Stimulated activated CD8-positive, alpha-beta memory T cell treated with anti-CD3 and anti-CD28 coated beads, Interleukin-2, amount 100 ng/mL, for 1 hour (primary cell): ENCODE data around the gene CREBRF.
"Not testable (repeated sequence)": the region's sequence is repeated elsewhere in the genome, so short reads cannot be mapped to it uniquely, and the experiment has no call there.

ENCODE experiments used
- DNase-seq, 2 donors: peaks; one replicate each; pipeline ENCODE4 v3.0.0-alpha.2; 2020; ENCODE audit warnings: low read depth in 2 of 2

CREBRF gene

GRCh38 chr5:173078878-173079277, 22.7 kb downstream of the CREBRF start:
- no peak for DNase-seq

GRCh38 chr5:173089581-173089980, 33.4 kb downstream of the CREBRF start:
- no peak for DNase-seq

- DNase-seq, result no peak
These were observed 34.5 kb downstream of the CREBRF start for GRCh38 chr5:173090639-173091038.

- DNase-seq, result no peak
These were observed 35.8 kb downstream of the CREBRF start for GRCh38 chr5:173091981-173092380.

GRCh38 chr5:173093606-173094005, 37.5 kb downstream of the CREBRF start:
- no peak for DNase-seq

- DNase-seq, result no peak
These were observed 38.0 kb downstream of the CREBRF start for GRCh38 chr5:173094012-173094661.

GRCh38 chr5:173098787-173099186, 42.6 kb downstream of the CREBRF start:
- no peak for DNase-seq

GRCh38 chr5:173099461-173099860, 43.3 kb downstream of the CREBRF start:
- DNase-seq, result no peak

- no peak for DNase-seq
These were observed 45.1 kb downstream of the CREBRF start for GRCh38 chr5:173101245-173101644.

GRCh38 chr5:173103411-173103810, 47.3 kb downstream of the CREBRF start:
- no peak for DNase-seq

- no peak for DNase-seq
These were observed 52.8 kb downstream of the CREBRF start for GRCh38 chr5:173108914-173109313.

- DNase-seq, result no peak
These were observed 58.4 kb downstream of the CREBRF start for GRCh38 chr5:173114536-173114935.

GRCh38 chr5:173119719-173120118, 63.6 kb downstream of the CREBRF start:
- no peak for DNase-seq

GRCh38 chr5:173123416-173123815, 67.3 kb downstream of the CREBRF start:
- no peak for DNase-seq

- DNase-seq, result not testable (repeated sequence)
These were observed 76.0 kb downstream of the CREBRF start for GRCh38 chr5:173132166-173132565.

GRCh38 chr5:173138707-173139106, 82.6 kb downstream of the CREBRF start:
- no peak for DNase-seq

GRCh38 chr5:173139631-173140030, 83.5 kb downstream of the CREBRF start:
- no peak for DNase-seq

GRCh38 chr5:173140769-173141168, 84.6 kb downstream of the CREBRF start:
- no peak for DNase-seq

- no peak for DNase-seq
These were observed 87.4 kb downstream of the CREBRF start for GRCh38 chr5:173143567-173143966.

GRCh38 chr5:173144200-173145176, 88.3 kb downstream of the CREBRF start, which contains the start of gene BNIP1:
BNIP1 (plus strand) TSS chr5:173144531; CDS start chr5:173144546, 15 bp downstream.
- peak; percentile 92 to 94 for DNase-seq

GRCh38 chr5:173148354-173148753, 92.2 kb downstream of the CREBRF start:
- no peak for DNase-seq

GRCh38 chr5:173152547-173152946, 96.4 kb downstream of the CREBRF start:
- no peak for DNase-seq

GRCh38 chr5:173153842-173154241, 97.7 kb downstream of the CREBRF start:
- DNase-seq, result no peak
